HG02973 (cell line): Measurements from ENCODE around the gene QDPR.
A peak's percentile ranks its signal among the peaks of the same experiment; 100 is the strongest.

ENCODE experiments used
- ATAC-seq: cut with Tn5 transposase; IDR thresholded peaks from one replicate; pipeline ENCODE4 v1.9.1; 2021; ENCODE audit warnings: moderate library complexity; ENCODE audit not compliant: unreplicated experiment

The QDPR gene

GRCh38 chr4:17528551-17529165, 16.8 kb upstream of the QDPR start:
- ATAC-seq, result no peak

DNA sequence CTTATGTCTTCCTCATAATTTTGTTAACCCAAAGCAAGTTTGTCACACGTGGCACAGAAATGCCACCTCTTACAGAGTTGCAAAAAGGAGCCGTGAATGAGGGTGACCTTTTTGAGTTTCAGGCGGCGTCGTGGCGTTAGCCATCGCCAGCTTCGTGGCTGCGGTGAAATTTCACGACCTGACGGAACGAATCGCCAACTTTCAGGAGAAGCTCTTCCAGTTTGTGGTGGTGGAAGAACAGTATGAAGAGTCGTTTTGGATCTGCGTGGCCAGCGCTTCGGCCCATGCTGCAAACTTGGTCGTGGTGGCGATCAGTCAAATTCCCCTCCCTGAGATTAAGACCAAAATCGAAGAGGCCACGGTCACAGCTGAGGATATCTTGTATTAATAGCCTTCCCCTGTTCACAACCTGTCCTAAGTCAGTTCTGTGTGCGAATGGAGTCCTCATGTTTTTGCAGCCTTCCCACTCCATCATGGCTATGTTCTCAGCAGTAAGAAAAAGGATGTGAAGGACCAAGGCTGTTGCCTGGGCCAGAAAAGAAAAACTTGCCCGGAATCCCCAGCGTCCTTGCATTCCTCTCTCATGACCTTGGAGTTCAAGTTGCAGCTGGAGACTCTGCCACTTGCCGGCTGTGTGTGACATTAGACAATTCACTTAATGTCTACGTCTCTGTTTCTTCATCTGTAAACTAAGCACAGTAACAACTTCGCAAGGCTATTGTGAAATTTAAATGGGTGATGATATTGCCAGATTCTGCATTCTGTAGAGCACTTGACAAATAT, 15.0 kb upstream of the QDPR start:
- no peak for ATAC-seq

GRCh38 chr4:17523662-17524061, 11.8 kb upstream of the QDPR start:
- ATAC-seq, result no peak

- ATAC-seq, result no peak
Measured at GRCh38 chr4:17521595-17521994, 9.7 kb upstream of the QDPR start.

- ATAC-seq, result no peak
Measured at GRCh38 chr4:17517664-17518063, 5.8 kb upstream of the QDPR start.

GRCh38 chr4:17516980-17517379, 5.1 kb upstream of the QDPR start:
- no peak for ATAC-seq

- no peak for ATAC-seq
Measured at GRCh38 chr4:17515445-17516407, 3.8 kb upstream of the QDPR start.

GRCh38 chr4:17514865-17515264, 3.0 kb upstream of the QDPR start, which contains the start of gene CLRN2:
TSS of gene CLRN2 (plus strand) at chr4:17515165. CDS start at chr4:17515267, 102 bp downstream.
- ATAC-seq, result no peak

- ATAC-seq, result no peak
Measured at GRCh38 chr4:17512973-17513665, 1.2 kb upstream of the QDPR start.

DNA sequence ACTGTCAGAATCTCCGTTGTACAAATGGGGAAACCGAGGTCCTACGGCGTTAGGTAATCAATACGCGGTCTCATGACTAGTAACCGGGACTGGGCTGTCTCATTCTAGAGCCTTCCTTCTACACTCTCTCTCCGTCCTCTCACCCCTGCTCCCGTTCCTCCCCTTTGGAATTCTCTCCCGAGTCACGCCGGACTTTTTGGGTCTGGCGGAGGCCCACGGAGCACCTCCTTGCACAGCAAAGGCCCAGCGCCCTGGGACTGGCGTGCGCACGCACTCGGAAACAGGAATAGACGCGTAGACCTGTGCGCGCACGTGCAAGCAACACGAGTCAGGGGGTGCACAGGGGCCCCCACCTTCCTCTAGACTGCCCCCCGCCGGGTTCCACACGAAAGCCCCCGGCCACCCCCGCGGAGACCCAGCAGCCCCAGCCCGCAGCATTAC, 361 bp downstream of the QDPR start:
- peak; percentile 66 for ATAC-seq

DNA sequence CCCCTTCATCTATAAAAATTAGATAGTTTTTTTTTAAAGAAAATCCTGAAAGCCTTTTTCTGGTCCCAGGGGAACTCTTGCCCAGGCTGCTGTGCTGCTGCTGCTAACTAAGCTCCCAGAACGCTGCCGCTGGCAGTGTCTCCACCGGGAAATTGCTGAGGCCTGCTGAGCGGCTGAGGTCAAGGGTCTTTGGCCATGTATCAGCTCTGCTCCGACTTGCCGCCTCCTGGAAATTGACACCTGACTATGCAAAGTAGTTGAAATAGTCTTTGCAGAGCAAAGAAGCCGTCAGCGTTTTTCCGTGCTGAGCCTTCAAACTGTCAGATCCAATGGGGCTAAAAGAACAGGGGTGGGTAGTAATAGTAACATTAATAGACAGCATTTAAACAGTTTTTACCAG, 839 bp downstream of the QDPR start:
- ATAC-seq, result no peak

GRCh38 chr4:17510582-17510981, 1.3 kb downstream of the QDPR start:
- ATAC-seq, result no peak

DNA sequence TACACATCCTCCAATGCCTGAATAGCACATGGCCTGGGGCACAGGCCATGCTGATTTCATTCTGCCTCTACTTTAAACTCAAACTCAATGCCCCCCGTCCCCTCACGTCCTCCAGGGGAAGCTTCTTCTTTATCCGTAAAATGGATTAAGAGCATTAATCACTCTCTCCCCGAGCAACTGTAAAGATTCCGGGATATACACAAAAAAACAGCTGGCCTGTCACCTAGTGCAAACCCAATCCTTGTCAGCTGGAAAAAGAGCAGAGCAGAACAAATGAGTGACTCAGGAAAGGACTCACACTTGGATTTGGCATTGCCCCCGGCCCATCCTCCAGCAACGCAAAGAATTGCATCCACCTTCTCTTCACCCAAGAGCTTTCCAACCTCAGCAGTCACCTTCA, 7.8 kb downstream of the QDPR start:
- ATAC-seq, result no peak

- no peak for ATAC-seq
Measured at GRCh38 chr4:17502756-17503155, 9.1 kb downstream of the QDPR start.

GRCh38 chr4:17500574-17500973, 11.3 kb downstream of the QDPR start:
- no peak for ATAC-seq

DNA sequence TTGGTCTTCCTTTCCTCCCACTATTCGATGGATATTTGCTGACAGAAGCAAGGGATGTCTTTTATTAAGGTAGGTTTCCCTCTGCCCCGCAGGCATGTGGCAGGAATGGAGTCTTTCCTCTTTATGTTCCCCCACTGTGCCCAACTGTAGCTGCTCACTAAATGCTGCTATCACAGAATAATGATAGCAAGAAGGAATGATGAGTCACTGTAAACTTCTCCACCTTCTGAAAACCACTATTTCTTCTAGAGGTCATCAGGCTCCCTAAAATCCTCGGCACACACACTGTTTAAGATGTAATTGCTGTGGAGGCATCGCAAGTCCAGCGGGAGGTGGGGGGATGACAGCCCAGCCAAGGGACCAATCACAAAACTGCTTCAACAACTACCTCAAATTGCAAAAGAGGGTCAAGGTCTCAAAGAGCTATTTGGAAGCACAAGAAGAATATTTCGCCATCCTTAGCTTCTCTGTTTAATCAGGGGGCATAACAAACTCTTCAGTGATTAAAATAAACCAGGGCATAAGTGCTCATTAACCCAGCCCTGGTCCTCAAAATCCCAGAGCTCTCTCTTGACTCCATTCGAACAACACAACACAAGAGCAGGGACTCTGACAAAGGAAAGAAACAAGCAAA, 13.9 kb downstream of the QDPR start:
- ATAC-seq, result no peak

DNA sequence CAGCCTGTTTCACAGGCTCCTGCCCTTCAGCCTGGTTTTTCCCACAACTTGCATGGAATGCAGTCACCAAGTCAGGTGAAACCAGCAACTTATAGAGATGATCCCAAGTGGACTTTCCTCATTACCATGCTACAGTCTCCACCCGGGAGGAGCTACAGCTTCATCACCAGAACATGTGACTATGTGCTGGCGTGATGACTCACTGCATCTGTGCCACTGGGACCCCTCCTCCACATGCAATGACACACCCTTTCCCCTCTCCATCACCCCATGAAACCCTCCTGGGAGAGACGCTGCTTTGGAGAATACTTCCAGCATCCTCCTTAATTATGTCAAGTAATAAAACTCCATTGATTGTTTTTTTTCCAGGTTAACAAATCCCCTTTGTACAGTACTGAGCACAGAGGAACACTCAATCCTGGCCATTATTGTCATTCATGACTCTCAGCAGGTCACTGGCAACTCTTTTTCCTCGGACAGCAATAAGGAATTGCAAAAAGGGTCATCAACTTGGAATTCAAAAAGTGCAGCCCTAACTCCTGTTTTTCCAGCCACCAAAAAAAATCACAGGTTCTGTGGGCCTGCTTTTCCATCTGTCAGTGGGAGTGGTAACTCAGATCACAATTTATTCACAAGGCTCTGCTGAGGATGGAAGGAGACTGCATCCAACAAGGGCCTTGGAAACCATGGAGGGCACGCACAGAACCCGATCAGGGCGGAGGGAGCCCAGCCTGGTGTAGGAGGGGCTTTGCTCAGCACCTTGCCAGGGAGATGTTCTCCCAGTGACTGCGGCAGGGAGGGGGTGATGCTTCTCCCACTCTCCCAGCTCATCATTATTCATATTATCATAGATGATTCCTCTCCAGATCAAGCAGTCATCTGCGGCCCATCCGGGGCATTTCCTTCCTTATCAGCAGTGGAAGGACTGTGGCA, 17.4 kb downstream of the QDPR start:
- no peak for ATAC-seq

DNA sequence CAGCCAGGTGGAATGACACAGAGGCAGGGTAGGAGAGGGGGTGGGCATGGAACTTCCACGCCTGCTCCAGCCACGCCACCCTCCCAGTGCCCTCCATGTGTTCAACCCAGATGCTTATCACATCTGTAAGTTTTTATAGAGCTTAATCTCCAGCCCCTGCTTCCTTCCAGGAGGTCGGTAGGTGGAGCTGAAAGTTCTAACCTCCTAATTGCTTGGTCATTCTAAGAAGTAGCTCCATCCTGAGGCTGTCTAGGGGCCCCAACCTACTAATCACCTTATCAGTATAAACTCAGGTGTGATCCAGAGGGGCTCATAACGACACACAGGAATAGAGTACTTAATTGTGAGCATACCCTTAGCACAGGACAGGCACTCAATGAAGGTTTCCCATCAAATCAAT, 18.3 kb downstream of the QDPR start:
- ATAC-seq, result no peak

GRCh38 chr4:17492876-17493275, 19.0 kb downstream of the QDPR start:
- no peak for ATAC-seq
